HG03095 (cell line): ENCODE measurements around the gene MCM3AP.
"Not testable (repeated sequence)": the region's sequence is repeated elsewhere in the genome, so short reads cannot be mapped to it uniquely, and the experiment has no call there.

Experiments
- ATAC-seq: cut with Tn5 transposase; IDR thresholded peaks from one replicate; pipeline ENCODE4 v1.9.1; 2021; ENCODE audit warnings: moderate library complexity; ENCODE audit not compliant: unreplicated experiment

Gene MCM3AP

DNA sequence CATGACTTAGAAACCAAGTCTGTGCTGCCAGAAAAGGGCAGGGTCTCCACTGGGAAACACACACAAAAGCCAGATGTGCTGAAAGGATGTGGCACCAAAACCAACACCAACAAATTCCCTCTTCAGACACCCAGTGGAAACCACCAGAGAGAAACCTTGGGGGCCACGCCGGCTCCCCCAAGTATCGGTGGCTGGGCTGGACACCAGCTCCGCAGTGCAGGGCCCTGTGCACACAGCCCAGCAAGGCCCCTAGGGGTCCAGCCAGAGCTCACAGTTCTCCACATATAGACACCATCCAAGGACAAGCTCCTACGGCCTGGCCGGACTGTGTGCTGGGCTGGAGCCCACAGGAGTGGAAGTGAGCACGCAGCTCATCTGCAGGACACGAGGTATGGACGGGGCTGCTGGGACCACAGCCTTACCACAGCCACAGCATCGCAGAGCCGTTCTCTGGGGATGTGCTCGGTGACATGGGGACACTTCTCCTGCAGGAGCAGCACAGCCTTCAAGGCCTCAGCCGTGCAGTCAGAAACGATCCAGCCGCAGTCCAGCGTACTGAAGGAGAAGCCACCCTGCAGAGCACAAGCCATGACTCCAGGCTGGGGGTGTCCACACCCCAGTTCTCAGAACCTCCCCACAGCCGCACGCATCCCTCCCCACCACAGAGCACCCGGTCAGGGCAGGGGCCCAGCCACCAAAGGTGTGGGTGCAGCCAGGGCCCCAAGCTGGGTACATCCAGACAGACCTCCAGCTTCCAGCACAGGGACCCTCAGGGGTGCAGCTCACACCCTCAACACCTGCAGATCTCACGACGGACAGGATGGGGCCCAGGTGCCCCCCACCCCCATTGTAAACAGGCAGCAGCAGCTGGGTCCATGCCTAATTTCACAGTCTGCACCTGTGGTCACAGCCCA is 78.1 kb downstream of the MCM3AP start:
- no peak for ATAC-seq

DNA sequence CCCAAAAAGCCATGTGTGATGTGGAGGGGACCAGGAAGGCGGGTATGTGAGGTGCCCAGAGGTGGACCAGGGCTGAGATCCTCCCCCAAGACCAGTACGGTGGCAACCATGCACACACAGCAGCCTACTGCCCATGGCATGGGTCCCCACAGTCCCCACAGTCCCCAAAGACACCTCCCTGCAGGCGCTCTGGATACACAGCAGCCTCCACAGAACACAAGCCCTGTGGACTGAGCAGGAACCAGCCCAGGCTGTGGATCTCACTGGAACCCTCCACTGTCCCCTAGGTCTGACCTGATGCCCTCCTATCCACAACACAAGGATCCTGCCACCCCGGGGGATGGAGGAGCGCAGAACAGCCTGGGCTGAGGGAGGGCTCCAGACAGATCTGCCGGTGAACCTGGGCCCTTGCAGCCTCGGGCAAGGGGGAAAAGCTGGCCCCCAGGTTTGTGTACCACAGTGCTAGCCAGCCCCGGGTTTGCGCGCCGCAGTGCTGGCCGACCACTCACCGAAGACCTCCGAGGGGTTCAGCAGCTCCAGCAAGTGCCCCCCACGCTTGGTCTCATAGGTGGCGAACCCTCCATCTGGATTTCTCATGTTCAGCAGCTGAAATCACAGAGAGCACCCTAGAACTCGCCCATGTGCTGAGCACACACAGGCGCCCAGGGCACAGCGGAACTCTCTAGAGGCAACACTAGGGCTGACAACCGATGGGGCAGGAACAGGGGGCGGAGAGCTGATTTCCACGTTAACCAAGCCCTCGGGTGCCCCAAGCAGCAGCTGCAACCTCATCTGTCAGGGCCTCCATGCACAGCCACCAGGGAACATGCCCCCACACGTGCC is 79.0 kb downstream of the MCM3AP start:
- ATAC-seq, result no peak

DNA sequence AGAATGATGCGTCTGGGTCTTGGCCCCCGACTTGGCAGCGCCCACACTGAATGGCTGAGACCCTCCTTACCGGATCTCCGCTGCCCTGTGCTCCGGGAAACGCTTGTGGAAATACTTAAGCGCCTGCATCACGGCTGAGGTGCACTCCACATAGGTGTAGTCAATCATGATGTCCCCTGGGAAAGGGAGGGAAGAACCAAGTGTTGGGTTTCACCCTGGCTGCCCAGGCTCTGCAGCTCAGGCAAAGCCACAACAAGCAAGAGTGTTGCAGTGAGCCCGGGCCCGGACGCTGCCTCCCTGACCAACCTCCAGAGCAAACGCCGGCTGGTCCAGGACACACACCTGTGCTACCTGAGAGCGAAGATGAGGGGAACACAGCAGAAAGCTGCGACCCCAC is 79.6 kb downstream of the MCM3AP start:
- ATAC-seq, result no peak

DNA sequence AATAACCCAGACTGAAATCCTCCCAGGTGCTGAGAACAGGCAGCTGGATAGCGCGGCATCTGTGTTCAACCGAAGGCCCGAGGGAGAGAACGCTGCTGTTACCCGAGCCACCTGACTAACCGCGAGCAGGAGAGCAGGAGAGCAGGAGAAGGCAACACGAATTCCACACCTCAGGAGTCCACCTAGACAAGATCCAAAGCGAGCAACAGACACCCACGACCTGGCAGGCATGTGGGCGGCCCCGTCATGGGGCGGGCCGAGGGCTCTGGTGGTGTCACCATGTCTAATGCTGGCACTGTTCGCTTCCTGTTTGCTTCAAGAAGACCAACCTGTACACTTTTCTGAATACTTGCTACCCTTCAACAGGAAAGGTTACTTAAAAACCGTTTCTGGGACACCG is 80.2 kb downstream of the MCM3AP start:
- no peak for ATAC-seq

DNA sequence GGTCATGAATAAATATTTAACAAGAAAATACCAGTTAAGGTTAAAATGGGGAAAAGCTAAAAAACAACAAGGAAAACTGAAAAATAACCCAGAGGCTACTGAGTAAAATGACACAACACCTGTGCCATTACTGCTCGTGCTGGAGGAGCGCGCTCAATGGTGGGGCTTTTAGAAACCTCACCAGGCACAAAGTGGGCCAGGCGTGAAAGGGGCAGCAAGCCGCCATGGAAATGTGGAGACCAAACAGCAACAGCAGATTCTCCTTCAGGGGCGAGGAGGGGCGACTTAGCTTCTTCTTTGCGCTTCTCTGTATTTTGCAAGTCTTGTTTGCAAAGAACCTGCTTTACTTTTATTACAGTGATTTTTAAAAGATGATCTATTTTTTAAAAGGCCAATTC is 82.2 kb downstream of the MCM3AP start:
- ATAC-seq, result no peak

DNA sequence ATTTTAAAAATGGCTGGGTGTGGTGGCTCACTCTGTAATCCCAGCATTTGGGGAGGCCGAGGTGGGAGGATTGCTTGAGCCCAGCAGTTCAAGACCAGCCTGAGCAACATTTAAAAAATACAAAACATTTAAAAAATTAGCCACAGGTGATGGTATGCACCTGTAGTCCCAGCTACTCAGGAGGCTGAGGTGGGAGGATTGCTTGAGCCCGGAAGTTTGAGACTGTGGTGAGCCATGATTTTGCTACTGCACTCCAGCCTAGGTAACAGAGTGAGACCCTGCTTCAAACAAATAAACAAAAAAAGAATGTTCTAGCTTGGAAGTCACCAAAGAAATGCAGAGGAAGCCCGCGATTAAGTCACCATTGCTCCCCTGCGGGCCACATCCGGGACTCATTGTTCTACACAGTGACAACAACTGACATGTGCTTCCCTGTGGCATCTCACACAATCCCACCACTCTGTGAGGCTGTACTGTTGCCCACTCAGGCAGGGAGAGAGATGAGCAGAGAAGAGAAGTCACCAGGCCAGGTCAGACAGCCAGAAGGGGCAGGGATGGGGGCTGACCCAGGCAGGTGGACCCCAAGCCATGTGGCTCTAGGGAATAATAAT is 82.7 kb downstream of the MCM3AP start:
- no peak for ATAC-seq

DNA sequence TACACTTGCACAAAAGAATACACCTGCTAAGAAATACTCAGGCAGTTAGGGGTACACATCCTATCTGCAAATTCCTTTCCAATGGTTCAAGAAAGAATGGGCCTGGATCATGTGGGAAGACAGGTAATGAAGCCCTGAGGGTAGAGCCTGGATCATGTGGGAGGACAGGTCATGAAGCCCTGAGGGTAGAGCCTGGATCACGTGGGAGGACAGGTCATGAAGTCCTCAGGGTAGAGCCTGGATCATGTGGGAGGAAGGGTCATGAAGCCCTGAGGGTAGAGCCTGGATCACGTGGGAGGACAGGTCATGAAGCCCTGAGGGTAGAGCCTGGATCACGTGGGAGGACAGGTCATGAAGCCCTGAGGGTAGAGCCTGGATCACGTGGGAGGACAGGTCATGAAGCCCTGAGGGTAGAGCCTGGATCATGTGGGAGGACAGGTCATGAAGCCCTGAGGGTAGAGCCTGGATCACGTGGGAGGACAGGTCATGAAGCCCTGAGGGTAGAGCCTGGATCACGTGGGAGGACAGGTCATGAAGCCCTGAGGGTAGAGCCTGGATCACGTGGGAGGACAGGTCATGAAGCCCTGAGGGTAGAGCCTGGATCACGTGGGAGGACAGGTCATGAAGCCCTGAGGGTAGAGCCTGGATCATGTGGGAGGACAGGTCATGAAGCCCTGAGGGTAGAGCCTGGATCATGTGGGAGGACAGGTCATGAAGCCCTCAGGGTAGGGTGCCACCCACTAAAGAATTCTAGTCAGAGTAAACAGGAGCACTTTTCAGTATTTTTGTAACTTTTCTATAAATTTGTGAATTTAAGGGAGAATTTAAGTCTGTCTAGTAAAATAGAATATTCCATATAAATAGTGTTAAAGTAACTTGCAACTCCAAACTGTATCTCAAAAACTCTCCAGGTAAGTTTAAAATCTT is 84.3 kb downstream of the MCM3AP start:
- not testable (repeated sequence) for ATAC-seq

DNA sequence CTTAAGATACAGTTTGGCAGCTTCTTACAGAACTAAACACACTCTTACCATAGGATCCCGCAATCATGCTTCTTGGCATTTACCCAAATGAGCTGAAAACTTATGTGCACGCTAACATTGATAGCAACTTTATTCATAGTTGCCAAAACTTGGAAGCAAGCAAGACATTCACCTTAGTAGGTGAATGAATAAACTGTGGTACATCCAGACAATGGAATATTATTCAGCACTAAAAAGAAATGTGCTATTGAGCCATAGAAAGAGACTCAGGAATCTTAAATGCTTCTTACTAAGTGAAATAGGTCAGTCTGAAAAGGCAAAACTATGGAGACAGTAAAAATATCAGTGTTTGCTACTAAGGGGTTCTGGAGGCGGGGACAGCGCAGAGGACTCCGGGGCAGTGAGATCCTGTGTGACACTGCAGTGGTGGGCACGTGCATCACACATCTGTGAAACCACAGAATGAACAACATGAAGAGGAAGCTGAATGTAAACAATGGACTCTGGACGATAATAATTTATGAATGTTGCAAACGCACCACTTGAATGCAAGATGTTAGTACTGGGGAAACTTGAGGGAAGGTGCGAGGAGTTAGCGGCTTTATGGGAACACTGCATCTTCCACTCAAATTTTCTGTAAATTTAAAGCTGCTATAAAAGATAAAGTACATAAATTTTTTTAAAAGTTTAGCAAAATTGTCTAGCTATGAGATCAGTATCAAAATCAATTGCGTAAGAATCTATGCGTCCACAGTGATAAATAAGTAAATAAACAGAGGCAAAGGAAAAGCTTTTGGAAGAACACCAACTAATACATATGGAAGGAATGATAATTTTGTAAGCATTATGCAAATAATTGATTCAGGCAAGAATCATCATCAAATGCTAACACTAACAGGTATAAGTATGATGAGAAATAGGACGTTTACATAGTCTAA is 85.7 kb downstream of the MCM3AP start:
- no peak for ATAC-seq

DNA sequence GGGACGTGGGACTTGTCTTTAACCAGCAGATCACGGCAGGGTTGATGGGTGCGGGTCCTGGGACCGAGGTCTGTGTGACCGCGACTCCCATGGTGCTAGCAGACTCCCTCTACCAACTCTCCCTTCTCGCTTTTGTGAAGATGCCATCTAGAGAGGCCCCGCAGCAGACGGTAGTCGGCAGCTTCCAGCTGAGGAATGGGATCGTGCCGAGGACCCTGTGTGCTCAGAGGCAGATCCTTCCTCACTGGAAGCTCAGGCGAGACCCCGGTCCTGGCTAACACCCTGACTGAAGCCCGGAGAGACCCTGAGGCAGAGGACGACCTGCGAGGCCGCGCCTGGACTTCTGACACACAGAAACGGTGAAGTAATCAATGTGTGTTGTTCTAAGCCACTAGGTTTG is 88.7 kb downstream of the MCM3AP start:
- no peak for ATAC-seq

DNA sequence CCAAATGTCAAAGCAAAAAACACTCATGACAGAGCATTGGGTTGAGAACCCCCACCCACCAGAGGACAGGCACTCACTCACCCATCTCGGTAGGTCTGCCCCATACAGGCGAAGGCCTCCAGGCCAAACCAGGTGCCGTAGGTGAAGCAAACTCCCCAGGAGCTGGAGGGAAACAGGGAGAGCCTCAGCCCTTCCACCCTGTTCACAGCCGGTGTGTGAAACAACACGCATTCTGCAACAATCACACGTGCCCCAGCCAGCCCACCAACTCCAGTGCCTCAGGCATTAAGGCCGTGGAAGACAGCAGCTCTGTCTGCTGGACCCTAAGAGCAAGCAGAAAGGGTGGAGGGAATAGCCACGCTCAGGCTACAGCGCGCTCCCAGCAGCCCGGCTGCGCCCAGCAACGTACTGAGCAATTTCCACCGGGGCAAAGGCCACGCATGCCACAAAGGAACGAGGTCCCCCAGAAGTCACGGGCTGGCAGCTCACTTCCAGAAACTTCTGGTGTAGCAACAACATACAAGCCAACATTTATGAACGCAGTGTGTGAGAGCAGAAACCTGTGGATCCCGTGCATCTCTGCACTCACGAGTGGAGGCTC is 89.7 kb downstream of the MCM3AP start:
- no peak for ATAC-seq

DNA sequence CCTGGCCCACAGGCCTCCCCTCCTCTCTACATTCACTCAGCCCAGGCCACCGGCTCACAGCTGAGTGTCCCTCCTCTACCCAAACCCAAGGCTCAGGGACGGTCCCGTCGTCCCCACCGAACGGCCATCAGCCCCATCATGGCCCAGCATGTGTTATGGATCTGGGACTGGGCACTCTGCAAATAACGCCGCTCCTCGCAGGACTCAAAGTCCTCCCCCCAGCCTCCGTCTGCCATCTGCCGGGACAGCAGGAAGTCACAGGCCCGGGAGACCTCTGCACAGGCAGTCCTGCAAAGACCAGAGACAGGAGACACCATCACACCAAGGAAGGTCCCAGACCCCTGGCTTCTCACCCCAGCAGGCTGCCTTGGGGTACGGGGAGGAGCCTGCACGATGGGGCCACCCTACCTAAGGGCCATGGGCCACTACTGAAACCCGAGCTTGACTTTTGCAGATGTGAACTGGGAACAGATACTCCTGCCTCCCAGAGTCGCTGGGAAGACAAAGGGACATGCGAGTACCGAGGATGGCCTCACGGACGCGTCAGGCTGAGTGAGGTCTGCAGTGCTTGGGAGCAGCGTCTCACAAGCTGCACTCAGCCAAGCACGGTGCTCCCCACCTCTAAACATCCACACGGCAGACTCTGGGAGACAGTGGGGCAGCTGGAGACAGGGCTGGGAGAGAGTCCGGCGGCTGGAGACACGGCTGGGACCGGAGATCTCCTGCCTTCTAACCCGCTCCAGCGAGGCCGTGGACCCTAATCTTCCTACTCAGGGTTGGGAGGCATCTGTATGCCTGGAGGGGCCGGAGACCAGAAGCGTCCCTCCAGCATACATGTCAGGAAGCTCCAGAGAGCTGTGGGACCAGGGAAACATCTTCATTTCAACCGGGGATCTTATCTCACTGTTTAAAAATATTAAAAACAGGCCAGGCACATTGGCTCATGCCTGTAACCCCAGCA is 90.8 kb downstream of the MCM3AP start:
- ATAC-seq, result no peak

DNA sequence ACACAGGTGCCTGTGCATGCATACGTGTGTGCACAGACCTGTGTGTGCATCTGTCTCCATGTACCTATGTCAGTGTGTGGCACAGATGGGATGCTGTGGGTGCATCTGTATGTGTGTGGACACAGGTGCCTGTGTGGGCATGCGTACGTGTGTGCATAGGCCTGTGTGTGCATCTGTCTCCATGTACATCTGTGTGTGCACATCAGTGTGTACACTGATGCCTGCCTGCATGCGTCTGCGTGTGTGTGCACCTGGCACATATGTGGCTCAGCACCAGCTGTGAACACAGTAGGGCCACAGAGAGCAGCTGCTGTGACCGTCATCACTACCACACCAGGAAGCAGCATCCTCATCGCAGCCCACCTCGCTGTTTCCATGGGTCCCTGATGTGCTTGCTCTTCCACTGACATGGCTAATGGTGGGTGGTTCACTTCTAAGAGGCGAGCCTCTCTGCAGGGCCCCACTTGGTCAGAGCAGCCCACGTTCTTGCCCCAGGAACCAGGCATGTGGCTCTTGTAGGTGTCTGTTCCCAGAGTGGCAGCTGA is 91.5 kb downstream of the MCM3AP start:
- ATAC-seq, result no peak

DNA sequence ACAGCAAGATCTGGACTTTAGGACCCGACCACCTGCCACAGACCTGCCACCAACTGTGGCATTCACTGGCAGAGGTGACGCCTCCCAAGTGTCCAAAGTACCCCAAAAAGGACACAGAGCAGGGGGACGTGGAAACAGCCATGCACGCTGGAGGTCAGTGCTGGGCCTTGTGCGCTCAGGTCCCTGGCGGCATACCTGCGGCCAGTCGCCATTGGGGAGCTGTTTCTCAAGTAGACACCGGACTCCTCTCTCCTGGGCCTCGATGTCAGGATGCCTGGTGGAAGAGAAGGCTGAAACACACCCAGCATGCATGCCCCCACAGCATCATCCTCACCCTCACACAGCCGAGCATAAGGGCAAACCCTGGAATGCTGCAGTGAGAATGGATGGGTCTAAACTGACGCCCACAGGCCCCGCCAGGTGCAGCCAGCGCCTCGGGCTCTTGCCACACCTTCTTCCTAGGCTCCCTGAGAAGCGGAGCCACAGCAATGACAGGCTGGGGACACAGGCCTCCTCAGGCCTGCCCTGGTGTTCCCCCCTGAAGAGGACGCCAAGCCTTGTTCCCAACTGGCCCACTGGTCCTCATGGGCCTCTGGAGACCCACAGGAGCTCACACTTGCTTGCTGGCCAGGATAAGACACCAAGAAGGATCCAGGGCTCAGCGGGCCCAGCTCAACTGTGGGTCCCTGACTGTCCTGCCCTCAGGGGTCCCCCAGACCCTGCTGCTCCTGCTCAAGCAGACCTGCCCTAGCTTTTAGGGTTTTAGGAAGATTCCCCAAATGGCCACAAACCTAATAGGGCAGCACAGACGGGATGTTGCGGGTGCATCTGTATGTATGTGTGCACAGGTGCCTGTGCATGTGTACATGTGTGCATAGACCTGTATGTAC is 93.5 kb downstream of the MCM3AP start:
- ATAC-seq, result no peak

DNA sequence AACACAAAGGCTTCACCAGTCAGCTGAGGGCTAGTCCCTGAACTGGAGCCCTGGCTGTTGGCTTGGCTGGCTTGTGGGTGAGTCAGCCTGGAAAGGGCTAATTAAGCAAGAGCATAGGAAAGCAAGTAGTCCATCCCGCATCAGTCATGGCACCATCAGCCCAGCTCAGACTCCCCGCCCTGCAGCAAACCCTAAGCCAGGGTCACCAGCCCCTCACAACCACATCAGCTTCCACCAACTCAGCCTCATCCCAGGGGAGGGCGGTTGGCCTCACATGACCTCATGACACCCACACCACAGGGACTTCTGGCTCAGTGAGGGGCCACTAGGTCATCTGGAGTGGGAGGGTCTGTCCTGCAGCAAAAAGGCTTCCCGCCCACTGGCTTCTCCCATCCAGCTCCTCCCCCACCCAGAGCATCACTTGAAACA is 94.1 kb downstream of the MCM3AP start:
- ATAC-seq, result no peak

DNA sequence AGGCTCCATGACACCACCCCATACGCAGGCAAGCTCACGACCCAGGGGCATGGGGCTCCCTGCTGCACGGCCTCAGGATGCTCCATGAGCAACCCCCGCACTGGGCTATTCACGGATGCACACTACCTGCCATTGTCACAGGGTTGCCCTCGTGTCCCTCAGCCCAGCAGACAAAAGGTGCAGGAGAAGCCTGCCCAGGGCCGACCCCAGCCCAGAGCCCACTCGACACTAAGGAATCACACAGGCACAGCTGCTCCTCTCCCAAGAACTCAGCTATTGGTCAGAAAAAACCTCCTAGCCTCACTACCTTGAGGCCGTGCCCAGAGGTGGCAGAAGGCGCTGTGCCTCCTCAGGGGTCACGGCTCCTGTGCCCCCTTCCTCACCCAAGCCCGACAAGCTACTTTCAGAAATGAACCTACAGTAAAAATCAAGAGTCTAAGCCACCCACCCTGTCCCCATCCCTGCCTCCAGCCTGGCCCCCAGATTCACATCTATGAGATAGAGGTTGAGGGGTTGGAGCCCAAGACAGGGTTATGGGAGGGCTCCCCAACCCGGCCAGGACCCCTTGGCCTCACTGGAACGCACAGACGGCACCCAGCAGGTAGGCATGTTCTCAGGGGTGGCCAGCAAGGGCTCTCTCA is 94.8 kb downstream of the MCM3AP start:
- no peak for ATAC-seq

DNA sequence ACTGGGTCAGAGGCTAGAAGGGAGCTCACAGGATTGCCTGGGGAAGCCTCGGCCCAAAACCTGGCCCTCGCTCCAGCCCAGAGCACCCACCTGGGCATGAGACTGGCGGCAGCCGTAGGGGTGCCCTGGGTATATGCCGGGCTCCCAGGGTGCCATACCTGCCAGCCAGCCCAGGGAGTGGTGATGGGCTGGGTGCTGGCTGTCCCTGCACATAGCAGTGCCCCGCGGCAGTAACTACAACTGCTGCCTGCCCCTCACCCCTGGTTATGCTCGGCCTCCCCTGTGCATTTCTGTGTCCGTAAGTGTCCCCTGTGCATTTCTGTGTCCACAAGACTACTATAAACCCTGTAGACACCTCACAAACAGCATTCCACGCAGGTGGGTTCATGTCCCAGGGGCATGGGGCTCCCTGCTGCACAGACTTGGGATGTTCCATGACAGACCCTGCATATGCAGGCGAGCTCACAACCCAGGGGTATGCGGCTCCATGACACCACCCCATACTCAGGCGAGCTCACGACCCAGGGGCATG is 95.4 kb downstream of the MCM3AP start:
- ATAC-seq, result no peak
